IMR-90 (cell line): Measurements from ENCODE around the gene CMIP. TPM values are rescaled to one million over a fixed set of nuclear protein-coding genes. Genes with fewer than 3 reads are reported as not detected.

Experiments used
- ATAC-seq: fragments of 200-7000 bp; cut with Tn5 transposase; 2 replicates; pipeline ENCODE4 v1.9.1; 2020; ENCODE audit warnings: low read depth, mild to moderate bottlenecking, moderate library complexity
- BruUV-seq: library from RNA; stranded (reverse); fragments of 400-500 nt; replicated peaks from 2 replicates; lab custom pipeline; 2021; lab: Mats Ljungman, UMichigan
- CTCF ChIA-PET: fragments of 300-600 bp; formaldehyde crosslinking; extraction: SDS; loops from one replicate; lab custom pipeline; 2021; ENCODE audit warnings: antibody characterized with exemption; lab: Yijun Ruan, JAX
- POLR2A ChIA-PET: fragments of 300-600 bp; sonication (Branson Sonifier 250); formaldehyde crosslinking; loops from one replicate; lab custom pipeline; 2022; ENCODE audit warnings: antibody characterized with exemption; ENCODE audit not compliant: unreplicated experiment; lab: Charles Lee
- DNase-seq: peaks from one replicate; pipeline ENCODE4 v3.0.0; 2013
- H2AFZ ChIP-seq: replicated peaks from 2 replicates; pipeline ENCODE3; 2013; ENCODE audit warnings: low read length, mild to moderate bottlenecking; ENCODE audit not compliant: poor library complexity
- H2AK5ac ChIP-seq: 2 replicates; pipeline ENCODE4 v1.6.1; 2013; ENCODE audit warnings: low read depth, low read length, inconsistent platforms
- H2AK9ac ChIP-seq: replicated peaks from 2 replicates; pipeline ENCODE3; 2013; ENCODE audit warnings: mild to moderate bottlenecking, low read depth, low read length, moderate library complexity; ENCODE audit not compliant: poor library complexity
- H2BK120ac ChIP-seq: 2 replicates; pipeline ENCODE4 v1.6.1; 2013; ENCODE audit warnings: low read depth, low read length, inconsistent platforms
- H2BK15ac ChIP-seq: 3 replicates; pipeline ENCODE4 v1.6.1; 2013; ENCODE audit warnings: low read depth, low read length, inconsistent platforms
- H2BK20ac ChIP-seq: 2 replicates; pipeline ENCODE4 v1.6.1; 2013; ENCODE audit warnings: low read depth, mild to moderate bottlenecking, inconsistent platforms, low read length, moderate library complexity
- H2BK5ac ChIP-seq: 2 replicates; pipeline ENCODE4 v1.6.1; 2013; ENCODE audit warnings: mild to moderate bottlenecking, low read depth, low read length, inconsistent platforms; ENCODE audit not compliant: poor library complexity, severe bottlenecking
- H3K14ac ChIP-seq: replicated peaks from 2 replicates; pipeline ENCODE4 v1.6.1; 2013; ENCODE audit warnings: low read depth, low read length, inconsistent platforms
- H3K18ac ChIP-seq: 2 replicates; pipeline ENCODE4 v1.6.1; 2013; ENCODE audit warnings: low read depth, low read length, control low read depth
- H3K23ac ChIP-seq: 2 replicates; pipeline ENCODE4 v1.6.1; 2013; ENCODE audit warnings: low read depth, low read length, inconsistent platforms
- H3K27ac ChIP-seq: 2 replicates; pipeline ENCODE4 v1.5.1; 2013; ENCODE audit warnings: mild to moderate bottlenecking, control low read depth, low read length; ENCODE audit not compliant: insufficient read depth
- H3K27me3 ChIP-seq: 2 replicates; pipeline ENCODE4 v1.6.1; 2013; ENCODE audit warnings: low read length; ENCODE audit not compliant: control insufficient read depth, insufficient read depth
- H3K36me3 ChIP-seq: 2 replicates; pipeline ENCODE4 v1.6.1; 2013; ENCODE audit warnings: low read length, mixed read lengths; ENCODE audit not compliant: control insufficient read depth, insufficient read depth
- H3K4ac ChIP-seq: 2 replicates; pipeline ENCODE4 v1.6.1; 2013; ENCODE audit warnings: low read depth, low read length, inconsistent platforms
- H3K4me1 ChIP-seq: 2 replicates; pipeline ENCODE4 v1.6.1; 2013; ENCODE audit warnings: low read length, mixed read lengths; ENCODE audit not compliant: control insufficient read depth, insufficient read depth
- H3K4me2 ChIP-seq: 2 replicates; pipeline ENCODE4 v1.6.1; 2013; ENCODE audit warnings: low read depth, mild to moderate bottlenecking, control low read depth, low read length, moderate library complexity
- H3K4me3 ChIP-seq: 2 replicates; pipeline ENCODE4 v1.5.1; 2013; ENCODE audit warnings: low read depth, mild to moderate bottlenecking, control low read depth, low read length, moderate library complexity; ENCODE audit not compliant: insufficient read depth
- H3K56ac ChIP-seq: 2 replicates; pipeline ENCODE4 v1.6.1; 2013; ENCODE audit warnings: low read length, inconsistent platforms; ENCODE audit not compliant: insufficient read depth; ENCODE audit errors: extremely low read depth
- H3K79me1 ChIP-seq, 2 experiments: 2 replicates each; pipeline ENCODE4 v1.6.1; 2013; ENCODE audit warnings: low read length in 2 of 2, inconsistent platforms in 1 of 2, low read depth in 1 of 2
- H3K9ac ChIP-seq: 2 replicates; pipeline ENCODE4 v1.6.1; 2013; ENCODE audit warnings: low read depth, low read length, control low read depth
- H3K9me1 ChIP-seq: 2 replicates; pipeline ENCODE4 v1.6.1; 2013; ENCODE audit warnings: low read length, inconsistent platforms; ENCODE audit not compliant: insufficient read depth
- H3K9me3 ChIP-seq: 2 replicates; pipeline ENCODE4 v1.6.1; 2013; ENCODE audit warnings: low read length; ENCODE audit not compliant: control insufficient read depth, insufficient read depth
- H4K20me1 ChIP-seq: 2 replicates; pipeline ENCODE4 v1.6.1; 2013; ENCODE audit warnings: low read length, inconsistent platforms; ENCODE audit not compliant: insufficient read depth
- H4K5ac ChIP-seq: 2 replicates; pipeline ENCODE4 v1.6.1; 2013; ENCODE audit warnings: mild to moderate bottlenecking, low read depth, low read length, control low read depth
- H4K8ac ChIP-seq, 2 experiments: 2 replicates each; pipeline ENCODE4 v1.6.1; 2013; ENCODE audit warnings: low read depth in 2 of 2, low read length in 2 of 2, control low read depth in 1 of 2, inconsistent platforms in 1 of 2
- H4K91ac ChIP-seq: 2 replicates; pipeline ENCODE4 v1.6.1; 2013; ENCODE audit warnings: low read depth, low read length, inconsistent platforms; ENCODE audit not compliant: insufficient read depth
- FOS ChIP-seq: fragments of 150-350 bp; IDR thresholded peaks from 2 replicates; pipeline ENCODE4 v1.6.1; 2016; ENCODE audit warnings: low read depth, low read length
- NFE2L2 ChIP-seq: fragments of 150-350 bp; IDR thresholded peaks from 2 replicates; pipeline ENCODE4 v1.6.1; 2016; ENCODE audit warnings: low read depth, mild to moderate bottlenecking, low read length
- RAD21 ChIP-seq: IDR thresholded peaks from 2 replicates; pipeline ENCODE4 v1.6.1; 2012; ENCODE audit warnings: low read length, improper control_type of control experiment
- USF2 ChIP-seq: fragments of 150-350 bp; IDR thresholded peaks from 2 replicates; pipeline ENCODE4 v1.6.1; 2017; ENCODE audit warnings: mild to moderate bottlenecking, antibody characterized with exemption, low read length, low read depth
- WGBS, 2 experiments: methylation state at CpG; one replicate each; pipeline versions ENCODE4 v1.1.5 to v1.1.7; 2013; ENCODE audit warnings: missing lambda C conversion rate in 2 of 2; ENCODE audit not compliant: insufficient read length in 1 of 2; ENCODE audit errors: extremely low coverage in 2 of 2; 5-methylcytosine and 5-hydroxymethylcytosine counted together
- dilution Hi-C: fragments of 300-500 bp; cut with HindIII; formaldehyde crosslinking; loops from one replicate; pipeline ENCODE4 v1.14.3; 2018; ENCODE audit warnings: low sequenced_read_pairs; ENCODE audit not compliant: unreplicated experiment
- in situ Hi-C: fragments of 300-500 bp; cut with MboI; formaldehyde crosslinking; loops from 3 replicates; pipeline ENCODE4 v1.14.3; 2019; ENCODE audit warnings: low sequenced_read_pairs, inconsistent platforms, mixed read lengths
- intact Hi-C: fragments of 100-400 bp; cut with micrococcal nuclease; formaldehyde crosslinking; loops from 2 replicates; pipeline ENCODE4 v1.10.0; 2022
- polyA plus RNA-seq, 3 experiments: library from polyadenylated mRNA; depleted of rRNA; stranded (reverse); fragments of >200 nt; gene quantifications; 2 replicates each; pipeline ENCODE4 v1.2.3, GENCODE V29; 2012; ENCODE audit warnings: low replicate concordance in 1 of 3
- total RNA-seq: library from RNA; depleted of rRNA; stranded (reverse); fragments of >200 nt; gene quantifications from 2 replicates; pipeline ENCODE4 v1.2.3, GENCODE V29; 2012

Gene CMIP
- total and polyA plus RNA-seq, 2 of the 4 experiments (the other 2 are of a cell fraction) = 3.2 to 11.6 TPM

GRCh38 chr16:81638286-81638945 is 193.8 kb downstream of the CMIP start:
- intact Hi-C loops = no loop called here
- peaks cover 16% of the 10 kb centered on the region for H3K4me1 ChIP-seq
- H3K9ac ChIP-seq = no peak overlapping the region
- no peak overlapping the region for H3K23ac ChIP-seq
- TF ChIP-seq RAD21 (no peak), FOS (no peak), USF2 (no peak), NFE2L2 (no peak)
- no peak overlapping the region for H2AK9ac ChIP-seq
- BruUV-seq = no TSS peak
- no peak overlapping the region for H3K56ac ChIP-seq
- no peak overlapping the region for H3K4me3 ChIP-seq
- no peak for DNase-seq
- H2BK5ac ChIP-seq = no peak overlapping the region
- no peak overlapping the region for H4K5ac ChIP-seq
- H3K36me3 ChIP-seq = peaks cover 7% of the 10 kb centered on the region; the same call in 1 of the 2 replicates
- no peak overlapping the region for H2BK15ac ChIP-seq
- 100% methylated on average over 2 of the region's 13 CpGs; no CpG with 5 or more reads in 1 of the 2 experiments for WGBS, 2 experiments
- dilution Hi-C loops = no loop called here
- H4K91ac ChIP-seq = no peak overlapping the region
- H3K18ac ChIP-seq = no peak overlapping the region
- H4K20me1 ChIP-seq = peaks cover 63% of the 10 kb centered on the region
- no peak overlapping the region for H4K8ac ChIP-seq
- no peak overlapping the region for H3K27ac ChIP-seq
- no peak overlapping the region for H3K14ac ChIP-seq
- H3K27me3 ChIP-seq = no peaks in the 10 kb centered on the region
- H3K4me2 ChIP-seq = no peak overlapping the region
- ChIA-PET POLR2A (no interaction called here), CTCF (no interaction called here)
- H2BK20ac ChIP-seq = no peak overlapping the region
- no peak overlapping the region for H2AFZ ChIP-seq
- no peaks in the 10 kb centered on the region for H3K9me3 ChIP-seq
- in situ Hi-C loops = no loop called here
- no peak overlapping the region for H3K4ac ChIP-seq
- no peak overlapping the region for H2AK5ac ChIP-seq
- H3K79me1 ChIP-seq = peaks cover 11 to 33% of the 10 kb centered on the region in 2 experiments; a peak in 3 of 4 replicates
- H3K9me1 ChIP-seq = peaks cover 7% of the 10 kb centered on the region; the same call in 1 of the 2 replicates
- ATAC-seq = no peak
- no peak overlapping the region for H2BK120ac ChIP-seq
